GM12878 (cell line): ENCODE data around the gene TPRG1. TPM values are rescaled to one million over a fixed set of nuclear protein-coding genes. Genes with fewer than 3 reads are reported as not detected.
A peak's percentile ranks its signal among the peaks of the same experiment; 100 is the strongest.

Experiments used
- ATF7 ChIP-seq: fragments of 450-650 bp; IDR thresholded peaks from 2 replicates; pipeline ENCODE4 v1.6.1; 2016; ENCODE audit warnings: low read depth, mild to moderate bottlenecking
- BCL11A ChIP-seq: IDR thresholded peaks from 2 replicates; pipeline ENCODE4 v1.6.1; 2011; ENCODE audit warnings: low read depth, low read length
- CBFB ChIP-seq: IDR thresholded peaks from 2 replicates; pipeline ENCODE4 v1.6.1; 2016; ENCODE audit warnings: antibody characterized with exemption, low read depth
- CHD2 ChIP-seq: IDR thresholded peaks from 2 replicates; pipeline ENCODE4 v1.6.1; 2011; ENCODE audit warnings: low read depth, low read length, improper control_type of control experiment, borderline replicate concordance
- CHD4 ChIP-seq: fragments of 200-600 bp; sonication (generic); IDR thresholded peaks from 2 replicates; pipeline ENCODE4 v1.6.1; 2016; ENCODE audit warnings: mild to moderate bottlenecking
- E4F1 ChIP-seq: fragments of 450-650 bp; IDR thresholded peaks from 2 replicates; pipeline ENCODE4 v1.6.1; 2018; ENCODE audit warnings: borderline replicate concordance, mild to moderate bottlenecking; ENCODE audit not compliant: partially characterized antibody
- ESRRA ChIP-seq: IDR thresholded peaks from 2 replicates; pipeline ENCODE4 v1.6.1; 2012; ENCODE audit warnings: mild to moderate bottlenecking, low read length, improper control_type of control experiment
- GABPA ChIP-seq: IDR thresholded peaks from 2 replicates; pipeline ENCODE4 v1.6.1; 2014; ENCODE audit warnings: antibody characterized with exemption, low read depth, mild to moderate bottlenecking, inconsistent platforms
- IKZF1 ChIP-seq: fragments of 450-650 bp; conservative IDR thresholded peaks from 2 replicates; pipeline ENCODE4 v1.6.1; 2017; ENCODE audit warnings: antibody characterized with exemption, mild to moderate bottlenecking
- IRF5 ChIP-seq: fragments of 450-650 bp; IDR thresholded peaks from 2 replicates; pipeline ENCODE4 v1.6.1; 2017; ENCODE audit warnings: borderline replicate concordance
- MEF2B ChIP-seq: fragments of 450-650 bp; IDR thresholded peaks from 2 replicates; pipeline ENCODE4 v1.6.1; 2018; ENCODE audit warnings: mild to moderate bottlenecking, moderate library complexity; ENCODE audit not compliant: partially characterized antibody, poor library complexity, severe bottlenecking
- MTA3 ChIP-seq: IDR thresholded peaks from 2 replicates; pipeline ENCODE4 v1.6.1; 2012; ENCODE audit warnings: low read length, inconsistent platforms, borderline replicate concordance
- NFXL1 ChIP-seq: fragments of 450-650 bp; IDR thresholded peaks from 2 replicates; pipeline ENCODE4 v1.6.1; 2017; ENCODE audit warnings: antibody characterized with exemption, mild to moderate bottlenecking, borderline replicate concordance
- NR2C2 ChIP-seq: IDR thresholded peaks from 2 replicates; pipeline ENCODE4 v1.6.1; 2011; ENCODE audit warnings: borderline replicate concordance, low read depth; ENCODE audit not compliant: control insufficient read depth, insufficient read length
- NR2F1 ChIP-seq: fragments of 450-650 bp; conservative IDR thresholded peaks from 2 replicates; pipeline ENCODE4 v1.6.1; 2017; ENCODE audit warnings: mild to moderate bottlenecking
- PML ChIP-seq: IDR thresholded peaks from 2 replicates; pipeline ENCODE4 v1.6.1; 2012; ENCODE audit warnings: low read length, inconsistent platforms
- RELB ChIP-seq: fragments of 450-650 bp; IDR thresholded peaks from 2 replicates; pipeline ENCODE4 v1.6.1; 2017; ENCODE audit warnings: low read depth, mild to moderate bottlenecking, moderate library complexity
- SKIL ChIP-seq: fragments of 450-650 bp; IDR thresholded peaks from 2 replicates; pipeline ENCODE4 v1.6.1; 2017; ENCODE audit warnings: mild to moderate bottlenecking, low read depth, inconsistent platforms; ENCODE audit not compliant: poor library complexity, severe bottlenecking
- SREBF2 ChIP-seq: IDR thresholded peaks from 2 replicates; pipeline ENCODE4 v1.6.1; 2012; ENCODE audit warnings: mild to moderate bottlenecking, low read length
- TCF12 ChIP-seq: IDR thresholded peaks from 2 replicates; pipeline ENCODE4 v1.6.1; 2011; ENCODE audit warnings: low read depth, mild to moderate bottlenecking, low read length
- TCF3 ChIP-seq: IDR thresholded peaks from 2 replicates; pipeline ENCODE4 v1.6.1; 2012; ENCODE audit warnings: low read depth, mild to moderate bottlenecking, low read length, borderline replicate concordance; ENCODE audit not compliant: insufficient read depth
- WRNIP1 ChIP-seq: IDR thresholded peaks from 2 replicates; pipeline ENCODE4 v1.6.1; 2011; ENCODE audit warnings: low read depth, low read length, improper control_type of control experiment, borderline replicate concordance
- YY1 ChIP-seq: IDR thresholded peaks from 2 replicates; pipeline ENCODE4 v1.6.1; 2011; ENCODE audit warnings: low read depth, mild to moderate bottlenecking, low read length
- polyA plus RNA-seq, 11 experiments: library from polyadenylated mRNA; depleted of rRNA in 4 of 11; unstranded in 6 of 11; stranded (reverse) in 5 of 11; fragments of >200 nt; fragmentation: Nextera tagmentation in 4 of 11; fragmentation: Illumina TruSeq in 1 of 11; extraction: Ambion mirVana in 4 of 11; extraction: Trizol in 1 of 11; gene quantifications; 1 replicate in 1 of 11; 2 replicates in 10 of 11; pipeline versions ENCODE4 v1.2.1 to v1.2.3, GENCODE V29; 2011 to 2016; ENCODE audit warnings: inconsistent platforms in 2 of 11, missing spikeins in 2 of 11, low read depth in 1 of 11
- total RNA-seq, 4 experiments: library from RNA; depleted of rRNA in 3 of 4; stranded (reverse); fragments of >200 nt in 3 of 4; fragmentation: Illumina TruSeq in 1 of 4; extraction: Trizol in 1 of 4; gene quantifications; 2 replicates each; pipeline versions ENCODE4 v1.2.1 to v1.2.3, GENCODE V29; 2013 to 2021

TPRG1 gene
- total and polyA plus RNA-seq, 10 of the 15 experiments (the other 5 are each of a cell fraction or from before 2014, with no cell fraction given): 0.26 to 30.7 (median 3.6) TPM

GRCh38 chr3:189324538-189325138, 152.9 kb downstream of the TPRG1 start (continued):
- TF ChIP-seq E4F1: no peak
- TF ChIP-seq ATF7: peak; percentile 54; the same call in 1 of the 2 replicates
- peak; percentile 81 for TF ChIP-seq PML
- TF ChIP-seq MTA3: peak; percentile 98
- TF ChIP-seq BCL11A: peak; percentile 88
- TF ChIP-seq TCF3: peak; percentile 33; the same call in 1 of the 2 replicates
- no peak for TF ChIP-seq SREBF2
- TF ChIP-seq SKIL: peak; percentile 90
- peak; percentile 91 for TF ChIP-seq NR2F1
- no peak for TF ChIP-seq YY1
- TF ChIP-seq IKZF1: peak; percentile 94
- TF ChIP-seq WRNIP1: no peak
- TF ChIP-seq ESRRA: no peak
- TF ChIP-seq TCF12: 0 out of 2 replicates have a peak, but pooled peaks have one; percentile 58
- TF ChIP-seq IRF5: no peak
- 0 out of 2 replicates have a peak, but pooled peaks have one; percentile 33 for TF ChIP-seq CHD2
- peak; percentile 36 for TF ChIP-seq MEF2B
- peak; percentile 72 for TF ChIP-seq RELB
- TF ChIP-seq GABPA: peak; percentile 43; the same call in 1 of the 2 replicates
- no peak for TF ChIP-seq CHD4
- no peak for TF ChIP-seq NFXL1
- no peak for TF ChIP-seq NR2C2
- peak; percentile 96; the same call in 1 of the 2 replicates for TF ChIP-seq CBFB
- TF ChIP-seq, all 136 proteins: peak for 45
